ENCODE data around the gene GALNT9. TPM values are rescaled to one million over a fixed set of nuclear protein-coding genes. Genes with fewer than 3 reads are reported as not detected.

GALNT9 gene
- total and polyA plus RNA-seq, 2 experiments from 2014 or later = 3.9 to 4.7 TPM

DNA sequence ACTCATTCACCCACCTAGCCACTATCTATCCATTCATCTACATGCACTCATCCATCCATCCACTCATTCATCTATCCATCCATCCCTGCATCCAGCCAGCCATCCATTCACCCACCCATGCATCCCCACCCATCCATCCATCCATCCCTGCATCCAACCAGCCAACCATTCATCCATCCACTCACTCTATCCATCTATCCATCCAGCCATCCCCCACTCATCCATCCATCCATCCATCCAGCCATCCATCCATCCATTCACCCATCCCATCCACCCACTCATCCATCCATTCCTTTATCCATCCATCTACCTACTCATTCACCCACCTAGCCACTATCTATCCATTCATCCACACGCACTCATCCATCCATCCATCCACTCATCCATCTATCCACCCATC is 112.0 kb downstream of the GALNT9 start:
- Histone ChIP-seq H4K20me1 (ENCODE audit: insufficient read depth, poor library complexity, severe bottlenecking) (no peaks in the 10 kb centered on the region), H3K79me2 (no peaks in the 10 kb centered on the region), H3K4me2 (no peak overlapping the region), H2AFZ (no peak overlapping the region), H3K27me3 (peaks cover 6% of the 10 kb centered on the region), H3K4me1 (ENCODE audit: insufficient read depth) (no peaks in the 10 kb centered on the region), H3K36me3 (replicated peaks; ENCODE audit: insufficient read depth, low read depth) (no peaks in the 10 kb centered on the region), H3K9me3 (ENCODE audit: low read depth) (no peaks in the 10 kb centered on the region), H3K27ac (no peak overlapping the region), H3K9me2 (replicated peaks; ENCODE audit: insufficient read depth) (no peaks in the 10 kb centered on the region), H3K4me3 (no peak overlapping the region)
- TF ChIP-seq EZH2phosphoT487 (IDR thresholded peaks at IDR 0.05; ENCODE audit: low read depth, severe bottlenecking, unreplicated experiment) (no peak), EZH2 (IDR thresholded peaks at IDR 0.05; ENCODE audit: borderline replicate concordance) (no peak)
- TF ChIP-seq, protein P1, sequence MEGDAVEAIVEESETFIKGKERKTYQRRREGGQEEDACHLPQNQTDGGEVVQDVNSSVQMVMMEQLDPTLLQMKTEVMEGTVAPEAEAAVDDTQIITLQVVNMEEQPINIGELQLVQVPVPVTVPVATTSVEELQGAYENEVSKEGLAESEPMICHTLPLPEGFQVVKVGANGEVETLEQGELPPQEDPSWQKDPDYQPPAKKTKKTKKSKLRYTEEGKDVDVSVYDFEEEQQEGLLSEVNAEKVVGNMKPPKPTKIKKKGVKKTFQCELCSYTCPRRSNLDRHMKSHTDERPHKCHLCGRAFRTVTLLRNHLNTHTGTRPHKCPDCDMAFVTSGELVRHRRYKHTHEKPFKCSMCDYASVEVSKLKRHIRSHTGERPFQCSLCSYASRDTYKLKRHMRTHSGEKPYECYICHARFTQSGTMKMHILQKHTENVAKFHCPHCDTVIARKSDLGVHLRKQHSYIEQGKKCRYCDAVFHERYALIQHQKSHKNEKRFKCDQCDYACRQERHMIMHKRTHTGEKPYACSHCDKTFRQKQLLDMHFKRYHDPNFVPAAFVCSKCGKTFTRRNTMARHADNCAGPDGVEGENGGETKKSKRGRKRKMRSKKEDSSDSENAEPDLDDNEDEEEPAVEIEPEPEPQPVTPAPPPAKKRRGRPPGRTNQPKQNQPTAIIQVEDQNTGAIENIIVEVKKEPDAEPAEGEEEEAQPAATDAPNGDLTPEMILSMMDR (IDR thresholded peaks at IDR 0.05; ENCODE audit: poor library complexity) = no peak
- no peak for DNase-seq (ENCODE audit: low spot score)
- 100% methylated on average over 1 of the region's 1 CpG for WGBS (ENCODE audit: low lambda C conversion rate, missing lambda C conversion rate)

DNA sequence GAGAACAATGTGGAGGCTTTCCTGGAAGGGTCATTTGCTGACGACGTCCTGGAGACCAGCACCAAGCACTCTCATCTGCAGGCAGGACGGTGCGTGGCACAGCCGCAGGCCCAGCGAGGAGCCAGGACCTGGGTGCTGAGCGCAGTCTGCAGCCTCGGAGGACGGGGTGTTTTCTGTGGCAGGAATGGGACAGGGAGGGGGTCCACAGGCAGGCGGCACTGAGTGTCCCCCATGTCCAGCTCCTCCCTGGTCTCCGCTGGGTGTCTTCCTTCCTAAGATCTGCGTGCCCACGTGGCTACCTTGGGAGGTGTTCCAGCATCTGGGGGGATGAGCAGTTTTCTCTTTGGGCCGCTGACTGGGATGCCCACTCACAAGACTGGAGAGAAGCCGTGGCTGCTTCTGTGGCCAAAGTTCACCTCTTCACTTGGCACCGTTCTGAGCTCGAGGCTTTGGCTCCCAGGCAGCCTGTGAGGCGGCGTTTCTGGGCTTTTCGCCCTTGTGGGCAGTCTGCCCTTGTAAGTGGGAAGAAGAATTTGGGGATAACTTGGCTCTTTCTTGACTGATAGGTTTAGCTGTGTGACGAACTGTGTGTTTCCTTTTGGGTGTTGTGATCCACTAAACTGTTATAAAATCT is 112.9 kb downstream of the GALNT9 start:
- Histone ChIP-seq H3K9me2 (replicated peaks; ENCODE audit: insufficient read depth) (no peaks in the 10 kb centered on the region), H3K27ac (no peak overlapping the region), H3K4me1 (ENCODE audit: insufficient read depth) (no peaks in the 10 kb centered on the region), H3K9me3 (ENCODE audit: low read depth) (no peaks in the 10 kb centered on the region), H3K36me3 (replicated peaks; ENCODE audit: insufficient read depth, low read depth) (no peaks in the 10 kb centered on the region), H3K4me2 (no peak overlapping the region), H3K4me3 (no peak overlapping the region), H2AFZ (no peak overlapping the region), H4K20me1 (ENCODE audit: insufficient read depth, poor library complexity, severe bottlenecking) (no peaks in the 10 kb centered on the region), H3K27me3 (peaks cover 6% of the 10 kb centered on the region), H3K79me2 (no peaks in the 10 kb centered on the region)
- 83% methylated on average over 21 of the region's 21 CpGs for WGBS (ENCODE audit: low lambda C conversion rate, missing lambda C conversion rate)
- no peak for DNase-seq (ENCODE audit: low spot score)
- TF ChIP-seq, protein P1 (IDR thresholded peaks at IDR 0.05; ENCODE audit: poor library complexity) = no peak
- no peak for TF ChIP-seq EZH2 (IDR thresholded peaks at IDR 0.05; ENCODE audit: borderline replicate concordance)

DNA sequence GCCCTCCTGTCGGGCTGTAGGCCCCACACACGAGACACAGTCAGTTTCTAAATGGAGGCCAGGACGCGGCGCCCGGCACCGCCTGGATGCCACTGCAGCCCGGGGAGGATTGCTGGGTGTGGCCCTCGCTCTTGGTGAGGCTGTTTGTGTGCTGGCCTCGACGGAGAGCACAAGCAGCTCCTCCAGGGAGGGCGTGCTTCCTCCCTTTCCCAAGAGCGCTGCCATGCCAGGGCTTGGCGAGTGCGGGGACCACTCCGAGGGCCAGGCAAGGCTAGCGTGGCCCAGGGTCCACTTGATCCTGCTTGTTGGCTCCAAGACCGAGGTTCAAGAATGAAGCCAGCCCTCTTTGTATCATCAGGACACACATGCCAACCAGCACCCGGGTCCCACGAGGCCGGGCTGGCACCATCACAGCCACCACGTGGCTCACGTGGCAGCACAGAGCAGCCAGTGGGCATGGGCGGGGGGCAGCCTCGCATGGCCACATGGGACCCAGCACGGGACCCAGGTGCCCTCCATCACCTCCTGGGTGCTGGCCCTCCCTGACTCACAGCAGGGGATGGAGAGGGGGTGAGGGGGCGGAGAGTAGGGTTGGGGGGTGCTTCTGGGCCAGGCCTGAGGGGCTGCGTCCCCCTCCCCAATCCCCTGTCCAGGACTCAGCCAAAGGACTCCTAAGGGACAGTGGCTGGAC is 113.9 kb downstream of the GALNT9 start:
- peaks cover 6% of the 10 kb centered on the region for H3K27me3 ChIP-seq

More for the DNA sequence above, 113.9 kb downstream of the GALNT9 start:
- TF ChIP-seq, protein P1 (IDR thresholded peaks at IDR 0.05; ENCODE audit: poor library complexity) = no peak
- no peak for TF ChIP-seq EZH2 (IDR thresholded peaks at IDR 0.05; ENCODE audit: borderline replicate concordance)
- no peak for TF ChIP-seq EZH2phosphoT487 (IDR thresholded peaks at IDR 0.05; ENCODE audit: low read depth, severe bottlenecking, unreplicated experiment)
- WGBS (ENCODE audit: low lambda C conversion rate, missing lambda C conversion rate) = 91% methylated on average over 23 of the region's 28 CpGs
- no peaks in the 10 kb centered on the region for H4K20me1 ChIP-seq (ENCODE audit: insufficient read depth, poor library complexity, severe bottlenecking)
- no peak overlapping the region for H3K4me3 ChIP-seq
- no peak overlapping the region for H2AFZ ChIP-seq
- no peak overlapping the region for H3K4me2 ChIP-seq
- no peaks in the 10 kb centered on the region for H3K4me1 ChIP-seq (ENCODE audit: insufficient read depth)
- H3K9me2 ChIP-seq (replicated peaks; ENCODE audit: insufficient read depth) = no peaks in the 10 kb centered on the region
- H3K27ac ChIP-seq = no peak overlapping the region
- no peak for DNase-seq (ENCODE audit: low spot score)
- no peaks in the 10 kb centered on the region for H3K79me2 ChIP-seq
- H3K9me3 ChIP-seq (ENCODE audit: low read depth) = no peaks in the 10 kb centered on the region
- H3K36me3 ChIP-seq (replicated peaks; ENCODE audit: insufficient read depth, low read depth) = no peaks in the 10 kb centered on the region

All from hepatocyte (in vitro differentiated cells).